ENCODE results near the gene WIZ.

WIZ gene

GRCh38 chr19:15430526-15431120 lies 19.1 kb downstream of the WIZ start:
- H3K27ac Mint-ChIP-seq: peak overlapping the region; percentile 97
- H3K36me3 Mint-ChIP-seq: peaks cover 30% of the 10 kb centered on the region
- H3K4me1 Mint-ChIP-seq: peaks cover 37% of the 10 kb centered on the region
- no peaks in the 10 kb centered on the region for H3K9me3 Mint-ChIP-seq
- no peaks in the 10 kb centered on the region for H3K27me3 Mint-ChIP-seq
- H3K4me3 Mint-ChIP-seq: peak overlapping the region; percentile 91
- ATAC-seq: no peak

- no peaks in the 10 kb centered on the region for H3K27me3 Mint-ChIP-seq
- peak overlapping the region; percentile 97 for H3K27ac Mint-ChIP-seq
- H3K4me3 Mint-ChIP-seq: no peak overlapping the region
- ATAC-seq: no peak
- peaks cover 37% of the 10 kb centered on the region for H3K4me1 Mint-ChIP-seq
- peaks cover 34% of the 10 kb centered on the region for H3K36me3 Mint-ChIP-seq
- H3K9me3 Mint-ChIP-seq: no peaks in the 10 kb centered on the region
These were observed 19.8 kb downstream of the WIZ start for GRCh38 chr19:15429825-15430467.

- peaks cover 35% of the 10 kb centered on the region for H3K36me3 Mint-ChIP-seq
- H3K4me3 Mint-ChIP-seq: no peak overlapping the region
- H3K9me3 Mint-ChIP-seq: no peaks in the 10 kb centered on the region
- H3K27ac Mint-ChIP-seq: no peak overlapping the region
- ATAC-seq: no peak
- H3K4me1 Mint-ChIP-seq: peaks cover 37% of the 10 kb centered on the region
- H3K27me3 Mint-ChIP-seq: no peaks in the 10 kb centered on the region
These were observed 20.6 kb downstream of the WIZ start for GRCh38 chr19:15428956-15429824.

GRCh38 chr19:15427991-15428471 lies 21.7 kb downstream of the WIZ start:
- Mint-ChIP-seq H3K36me3 (peaks cover 47% of the 10 kb centered on the region), H3K27ac (no peak overlapping the region), H3K4me3 (no peak overlapping the region)

GRCh38 chr19:15427350-15427700 lies 22.4 kb downstream of the WIZ start:
- no peak for ATAC-seq
- Mint-ChIP-seq H3K9me3 (no peaks in the 10 kb centered on the region), H3K4me1 (peaks cover 26% of the 10 kb centered on the region), H3K36me3 (peaks cover 54% of the 10 kb centered on the region), H3K27ac (no peak overlapping the region), H3K27me3 (no peaks in the 10 kb centered on the region), H3K4me3 (no peak overlapping the region)

More at GRCh38 chr19:15427991-15428471, 21.7 kb downstream of the WIZ start:
- ATAC-seq: no peak
- Mint-ChIP-seq H3K27me3 (no peaks in the 10 kb centered on the region), H3K9me3 (no peaks in the 10 kb centered on the region), H3K4me1 (peaks cover 29% of the 10 kb centered on the region)

- no peak overlapping the region for H3K27ac Mint-ChIP-seq
- H3K4me3 Mint-ChIP-seq: no peak overlapping the region
- no peaks in the 10 kb centered on the region for H3K9me3 Mint-ChIP-seq
- no peaks in the 10 kb centered on the region for H3K27me3 Mint-ChIP-seq
- peaks cover 23% of the 10 kb centered on the region for H3K4me1 Mint-ChIP-seq
- no peak for ATAC-seq
- peaks cover 58% of the 10 kb centered on the region for H3K36me3 Mint-ChIP-seq
These were observed 23.0 kb downstream of the WIZ start for GRCh38 chr19:15426485-15427349.

GRCh38 chr19:15425321-15425950 lies 24.3 kb downstream of the WIZ start:
- Mint-ChIP-seq H3K27ac (no peak overlapping the region), H3K9me3 (no peaks in the 10 kb centered on the region), H3K36me3 (peaks cover 58% of the 10 kb centered on the region), H3K4me1 (peaks cover 10% of the 10 kb centered on the region), H3K27me3 (no peaks in the 10 kb centered on the region), H3K4me3 (no peak overlapping the region)
- ATAC-seq: no peak

- no peaks in the 10 kb centered on the region for H3K9me3 Mint-ChIP-seq
- H3K36me3 Mint-ChIP-seq: peaks cover 58% of the 10 kb centered on the region
- no peaks in the 10 kb centered on the region for H3K27me3 Mint-ChIP-seq
- peaks cover 9% of the 10 kb centered on the region for H3K4me1 Mint-ChIP-seq
- H3K4me3 Mint-ChIP-seq: no peak overlapping the region
- peak; percentile 4 for ATAC-seq
- no peak overlapping the region for H3K27ac Mint-ChIP-seq
These were observed 25.0 kb downstream of the WIZ start for GRCh38 chr19:15424692-15425272.

GRCh38 chr19:15424121-15424520 lies 25.6 kb downstream of the WIZ start:
- ATAC-seq: no peak

GRCh38 chr19:15423130-15423529 lies 26.6 kb downstream of the WIZ start:
- Mint-ChIP-seq H3K27me3 (no peaks in the 10 kb centered on the region), H3K36me3 (peaks cover 52% of the 10 kb centered on the region), H3K4me1 (peaks cover 25% of the 10 kb centered on the region), H3K27ac (no peak overlapping the region), H3K4me3 (no peak overlapping the region), H3K9me3 (no peaks in the 10 kb centered on the region)
- no peak for ATAC-seq

More at GRCh38 chr19:15424121-15424520, 25.6 kb downstream of the WIZ start:
- H3K4me3 Mint-ChIP-seq: no peak overlapping the region
- peaks cover 58% of the 10 kb centered on the region for H3K36me3 Mint-ChIP-seq
- H3K9me3 Mint-ChIP-seq: no peaks in the 10 kb centered on the region
- peaks cover 15% of the 10 kb centered on the region for H3K4me1 Mint-ChIP-seq
- H3K27me3 Mint-ChIP-seq: no peaks in the 10 kb centered on the region
- no peak overlapping the region for H3K27ac Mint-ChIP-seq

- Mint-ChIP-seq H3K27me3 (no peaks in the 10 kb centered on the region), H3K9me3 (no peaks in the 10 kb centered on the region), H3K4me3 (no peak overlapping the region), H3K36me3 (peaks cover 46% of the 10 kb centered on the region), H3K27ac (no peak overlapping the region), H3K4me1 (peaks cover 30% of the 10 kb centered on the region)
- ATAC-seq: no peak
These were observed 27.3 kb downstream of the WIZ start for GRCh38 chr19:15422296-15423075.

GRCh38 chr19:15421721-15422260 lies 28.0 kb downstream of the WIZ start:
- H3K9me3 Mint-ChIP-seq: no peaks in the 10 kb centered on the region
- H3K27me3 Mint-ChIP-seq: no peaks in the 10 kb centered on the region
- H3K4me3 Mint-ChIP-seq: no peak overlapping the region
- no peak for ATAC-seq
- peaks cover 40% of the 10 kb centered on the region for H3K36me3 Mint-ChIP-seq
- peaks cover 32% of the 10 kb centered on the region for H3K4me1 Mint-ChIP-seq
- no peak overlapping the region for H3K27ac Mint-ChIP-seq

- Mint-ChIP-seq H3K4me1 (peaks cover 38% of the 10 kb centered on the region), H3K27ac (no peak overlapping the region), H3K27me3 (no peaks in the 10 kb centered on the region), H3K4me3 (no peak overlapping the region), H3K36me3 (peaks cover 40% of the 10 kb centered on the region), H3K9me3 (no peaks in the 10 kb centered on the region)
- no peak for ATAC-seq
These were observed 28.5 kb downstream of the WIZ start for GRCh38 chr19:15421136-15421695.

Measured in stimulated activated memory B cell treated with anti-CD40 and anti-IgM and Interleukin-4, amounts not matched to agents 10 μg/mL and 1 μg/mL and 100 μg/mL, for 72 hours (primary cell).